Skeletal muscle cell (primary cell): ENCODE measurements around the gene LRRC71.

Source experiments
- DNase-seq: peaks from one replicate; pipeline ENCODE4 v3.0.0-alpha.2; 2010; ENCODE audit warnings: low read depth
- H3K4me3 ChIP-seq: 2 replicates; pipeline ENCODE4 v1.5.1; 2011; ENCODE audit warnings: low read depth, mild to moderate bottlenecking, control low read depth, low read length, moderate library complexity

Gene LRRC71

DNA sequence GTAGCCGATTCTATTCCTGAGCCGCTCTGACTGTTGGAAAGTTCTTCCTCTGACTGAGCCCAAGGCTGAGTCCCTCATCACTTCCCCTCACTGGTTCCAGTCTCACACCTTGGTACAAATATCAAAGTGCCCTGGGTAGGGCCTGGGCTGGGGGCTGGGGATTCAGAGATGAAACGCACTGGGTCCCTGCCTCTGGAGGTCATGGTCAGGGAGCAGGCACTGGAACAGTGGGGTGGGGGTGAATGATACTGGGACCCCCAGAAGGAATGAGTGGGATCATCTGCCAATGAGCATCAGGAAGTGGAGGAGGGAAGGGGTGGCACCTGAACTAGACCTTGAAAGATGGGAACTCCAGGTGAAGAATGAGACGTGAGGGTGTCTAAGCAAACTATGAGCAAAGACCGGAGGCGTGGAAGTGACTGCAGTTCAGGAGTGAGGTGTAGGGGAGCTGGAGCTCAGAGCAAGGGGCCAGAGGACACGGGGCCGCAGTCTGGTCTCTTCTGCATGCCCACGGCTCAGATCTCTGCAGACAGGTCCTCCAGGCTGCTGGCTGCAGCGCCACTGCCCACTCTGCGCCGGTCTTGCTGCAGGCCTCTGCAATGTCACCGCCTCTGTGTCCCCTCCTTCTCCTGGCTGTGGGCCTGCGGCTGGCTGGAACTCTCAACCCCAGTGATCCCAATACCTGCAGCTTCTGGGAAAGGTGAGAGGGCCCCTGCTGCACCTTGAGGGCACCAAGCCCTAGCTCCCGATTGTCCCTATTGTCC is 16.9 kb upstream of the LRRC71 start:
- no peak for DNase-seq
- H3K4me3 ChIP-seq: no peak overlapping the region

DNA sequence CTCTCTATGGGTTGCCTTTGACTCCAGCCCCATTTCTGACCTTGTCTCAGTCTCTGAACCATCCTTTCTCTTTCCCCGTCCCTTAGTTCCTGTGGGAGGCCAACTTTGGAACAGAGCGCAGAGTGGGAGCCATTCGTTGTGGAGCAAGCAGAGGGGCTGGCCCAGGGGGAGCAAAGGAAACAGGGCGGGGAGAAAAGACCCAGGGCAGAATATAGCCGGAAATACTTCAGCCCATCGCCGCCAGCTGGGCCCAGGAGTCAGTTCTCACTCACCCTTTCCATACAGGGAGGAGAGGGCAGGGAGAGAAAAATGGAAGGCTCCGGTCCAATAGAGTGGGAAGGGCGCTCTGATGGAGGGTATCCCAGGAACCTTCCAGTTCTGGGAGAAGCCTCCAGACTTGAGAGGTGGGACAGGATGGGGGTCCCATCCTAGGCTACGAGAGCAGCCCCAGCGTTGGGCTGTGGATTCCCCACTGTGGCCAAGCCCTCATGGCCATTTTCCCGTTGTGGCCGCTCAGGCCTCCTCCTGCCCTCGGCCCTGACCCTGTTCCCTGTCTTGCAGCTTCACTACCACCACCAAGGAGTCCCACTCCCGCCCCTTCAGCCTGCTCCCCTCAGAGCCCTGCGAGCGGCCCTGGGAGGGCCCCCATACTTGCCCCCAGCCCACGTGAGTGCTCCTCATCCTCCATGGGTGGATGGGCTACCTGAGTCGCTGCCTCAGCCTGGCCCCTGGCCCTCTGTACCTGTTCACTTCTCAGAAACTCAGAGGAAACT is 16.1 kb upstream of the LRRC71 start:
- DNase-seq: no peak
- no peak overlapping the region for H3K4me3 ChIP-seq

DNA sequence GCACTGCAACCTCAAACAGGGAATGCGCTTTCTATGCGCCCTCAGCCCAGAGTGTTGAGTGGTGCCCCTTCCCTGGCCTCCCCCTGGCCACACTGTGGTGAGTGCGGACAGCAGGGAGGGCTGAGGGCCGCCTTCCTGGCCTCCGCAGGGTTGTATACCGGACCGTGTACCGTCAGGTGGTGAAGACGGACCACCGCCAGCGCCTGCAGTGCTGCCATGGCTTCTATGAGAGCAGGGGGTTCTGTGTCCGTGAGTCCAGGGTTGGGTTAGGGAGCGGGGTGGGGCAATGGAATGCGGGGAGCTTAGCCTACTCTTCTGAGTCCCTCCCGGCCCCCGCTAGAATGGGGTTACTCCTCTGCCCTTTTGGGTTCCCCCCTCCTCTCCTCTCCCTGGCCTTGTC is 15.3 kb upstream of the LRRC71 start:
- no peak for DNase-seq
- no peak overlapping the region for H3K4me3 ChIP-seq

DNA sequence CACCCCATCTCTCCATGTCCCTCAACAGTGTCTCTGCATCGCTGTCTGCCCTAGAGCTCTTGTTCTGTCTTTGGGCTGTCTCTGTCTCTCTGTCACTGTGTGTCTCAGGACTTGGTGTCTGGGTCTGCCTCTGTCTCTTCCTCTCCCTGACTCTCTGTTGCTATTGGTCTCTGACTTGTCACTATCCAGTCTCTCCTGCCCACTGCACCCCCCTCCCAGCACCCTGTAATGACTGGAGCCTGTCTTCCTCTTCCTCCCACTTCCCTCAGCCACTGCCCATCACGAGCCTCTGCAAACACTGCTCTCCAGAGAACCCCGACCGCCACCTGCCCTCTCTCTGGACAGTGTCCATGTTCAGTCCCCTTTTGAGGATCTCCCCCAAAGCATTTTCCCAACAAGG is 14.8 kb upstream of the LRRC71 start:
- H3K4me3 ChIP-seq: no peak overlapping the region
- no peak for DNase-seq

DNA sequence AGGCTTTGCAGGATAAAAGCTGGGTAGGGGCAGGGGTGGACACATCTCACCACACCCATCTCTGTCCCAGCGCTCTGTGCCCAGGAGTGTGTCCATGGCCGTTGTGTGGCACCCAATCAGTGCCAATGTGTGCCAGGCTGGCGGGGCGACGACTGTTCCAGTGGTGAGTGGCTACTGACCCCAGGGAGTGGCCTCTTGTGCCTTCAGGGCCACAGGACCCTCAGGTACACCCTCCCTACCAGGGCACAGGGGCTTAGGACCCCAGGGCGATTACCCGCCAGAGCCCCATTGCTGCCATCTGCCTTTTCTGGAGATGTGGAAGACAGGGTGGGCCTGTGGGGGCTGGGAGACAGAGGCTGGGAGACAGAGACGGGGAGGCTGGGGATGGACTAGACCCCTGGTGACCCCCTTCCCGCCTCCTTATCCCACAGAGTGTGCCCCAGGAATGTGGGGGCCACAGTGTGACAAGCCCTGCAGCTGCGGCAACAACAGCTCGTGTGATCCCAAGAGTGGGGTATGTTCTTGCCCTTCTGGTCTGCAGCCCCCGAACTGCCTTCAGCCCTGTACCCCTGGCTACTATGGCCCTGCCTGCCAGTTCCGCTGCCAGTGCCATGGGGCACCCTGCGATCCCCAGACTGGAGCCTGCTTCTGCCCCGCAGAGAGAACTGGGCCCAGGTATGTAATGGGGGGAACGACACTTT is 14.1 kb upstream of the LRRC71 start:
- no peak for DNase-seq
- H3K4me3 ChIP-seq: no peak overlapping the region

DNA sequence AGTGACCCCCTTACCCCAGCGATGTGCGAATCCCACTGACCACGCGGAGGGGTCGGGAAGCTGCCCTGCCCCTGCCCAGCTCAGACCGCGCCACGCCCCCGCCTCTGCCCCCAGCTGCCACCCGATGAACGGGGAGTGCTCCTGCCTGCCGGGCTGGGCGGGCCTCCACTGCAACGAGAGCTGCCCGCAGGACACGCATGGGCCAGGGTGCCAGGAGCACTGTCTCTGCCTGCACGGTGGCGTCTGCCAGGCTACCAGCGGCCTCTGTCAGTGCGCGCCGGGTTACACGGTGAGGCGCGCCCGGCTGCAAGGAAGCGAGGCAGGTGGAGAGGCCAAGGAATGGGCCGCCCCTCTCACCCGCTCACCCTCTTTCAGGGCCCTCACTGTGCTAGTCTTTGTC is 11.9 kb upstream of the LRRC71 start:
- no peak overlapping the region for H3K4me3 ChIP-seq
- DNase-seq: no peak

DNA sequence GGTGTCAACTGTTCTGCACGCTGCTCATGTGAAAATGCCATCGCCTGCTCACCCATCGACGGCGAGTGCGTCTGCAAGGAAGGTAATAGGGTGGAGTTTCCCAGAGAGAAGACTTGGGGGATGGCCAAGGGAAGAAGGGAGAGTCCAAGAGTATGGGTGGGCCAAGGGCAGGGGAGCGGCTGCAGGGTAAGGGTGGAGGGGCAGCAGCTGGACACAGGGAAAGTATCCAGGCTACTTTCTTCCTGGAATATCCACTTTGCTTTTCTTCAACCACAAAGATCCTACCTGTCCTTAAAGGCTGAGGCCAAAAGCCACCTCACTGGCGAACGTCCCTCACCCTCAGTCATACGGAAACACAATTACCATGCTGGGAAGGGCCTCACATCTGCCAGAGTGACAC is 11.5 kb upstream of the LRRC71 start:
- DNase-seq: no peak
- H3K4me3 ChIP-seq: no peak overlapping the region

DNA sequence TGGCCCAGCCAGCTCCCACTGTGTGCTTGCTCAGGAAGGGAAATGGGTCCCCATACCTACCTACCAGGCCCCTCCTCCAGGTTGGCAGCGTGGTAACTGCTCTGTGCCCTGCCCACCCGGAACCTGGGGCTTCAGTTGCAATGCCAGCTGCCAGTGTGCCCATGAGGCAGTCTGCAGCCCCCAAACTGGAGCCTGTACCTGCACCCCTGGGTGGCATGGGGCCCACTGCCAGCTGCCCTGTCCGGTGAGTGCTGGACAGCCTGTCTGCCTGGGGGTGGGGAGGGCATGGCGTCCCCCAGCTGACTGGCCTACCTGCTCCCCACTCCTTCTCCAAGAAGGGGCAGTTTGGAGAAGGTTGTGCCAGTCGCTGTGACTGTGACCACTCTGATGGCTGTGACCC is 10.8 kb upstream of the LRRC71 start:
- DNase-seq: no peak
- no peak overlapping the region for H3K4me3 ChIP-seq

DNA sequence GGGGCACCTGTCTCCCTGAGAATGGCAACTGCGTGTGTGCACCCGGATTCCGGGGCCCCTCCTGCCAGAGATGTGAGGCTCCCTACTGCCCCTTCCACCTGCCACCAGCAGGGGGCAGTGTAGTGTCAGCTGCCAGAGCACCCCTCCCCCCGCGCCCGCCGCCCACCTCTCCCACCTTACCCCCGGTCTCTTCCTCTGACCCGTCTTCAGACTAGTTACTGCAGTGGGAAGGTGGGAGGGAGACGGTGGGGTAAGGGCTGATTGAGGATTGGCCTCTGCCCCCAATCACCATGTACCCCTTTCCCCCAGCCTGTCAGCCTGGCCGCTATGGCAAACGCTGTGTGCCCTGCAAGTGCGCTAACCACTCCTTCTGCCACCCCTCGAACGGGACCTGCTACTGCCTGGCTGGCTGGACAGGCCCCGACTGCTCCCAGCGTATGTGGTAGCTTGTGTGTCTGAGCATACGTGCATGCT is 10.1 kb upstream of the LRRC71 start:
- no peak overlapping the region for H3K4me3 ChIP-seq
- DNase-seq: no peak

DNA sequence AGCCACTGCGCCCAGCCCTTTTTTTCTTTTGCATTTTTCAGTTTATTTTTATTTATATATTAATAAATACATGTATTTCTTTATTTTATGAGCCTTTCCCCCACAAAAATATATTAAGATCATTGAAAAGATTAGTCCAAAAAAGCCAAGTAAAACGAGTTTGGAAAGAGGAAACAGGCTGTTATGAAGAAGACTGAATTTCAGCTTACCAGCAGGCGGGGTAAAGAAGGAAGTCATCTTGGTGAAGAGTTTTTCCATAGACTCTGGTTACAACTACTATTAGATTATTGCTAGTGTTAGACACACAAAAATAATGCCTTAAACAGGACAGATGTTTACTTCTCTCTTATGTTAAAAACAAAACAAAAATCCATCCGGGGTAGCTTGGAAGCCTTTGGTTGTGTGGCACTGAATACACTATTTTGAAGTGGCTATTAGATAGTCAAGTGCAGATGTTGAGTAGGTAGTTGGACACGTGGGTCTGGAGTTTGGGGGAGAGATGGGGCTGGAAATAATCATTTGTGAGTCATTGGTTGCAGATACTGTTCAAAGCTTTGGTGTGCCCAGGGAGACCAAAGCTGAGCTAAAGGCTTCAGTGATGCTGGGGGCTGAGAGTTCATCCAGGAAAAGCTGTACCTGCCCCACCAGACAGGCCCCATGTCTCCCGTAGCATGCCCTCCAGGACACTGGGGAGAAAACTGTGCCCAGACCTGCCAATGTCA is 8.7 kb upstream of the LRRC71 start:
- H3K4me3 ChIP-seq: no peak overlapping the region
- DNase-seq: no peak

DNA sequence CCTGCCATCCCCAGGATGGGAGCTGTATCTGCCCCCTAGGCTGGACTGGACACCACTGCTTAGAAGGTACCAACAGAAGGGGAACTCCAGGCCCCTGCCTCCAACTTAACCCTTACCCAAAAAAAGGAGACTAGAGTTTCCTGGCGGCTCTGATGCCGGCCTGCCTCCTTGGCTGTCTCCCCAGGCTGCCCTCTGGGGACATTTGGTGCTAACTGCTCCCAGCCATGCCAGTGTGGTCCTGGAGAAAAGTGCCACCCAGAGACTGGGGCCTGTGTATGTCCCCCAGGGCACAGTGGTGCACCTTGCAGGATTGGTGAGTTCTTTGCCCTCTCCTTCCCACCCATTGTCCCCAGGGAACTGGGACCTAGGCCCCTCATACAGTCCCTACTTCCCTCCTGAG is 8.1 kb upstream of the LRRC71 start:
- DNase-seq: no peak
- no peak overlapping the region for H3K4me3 ChIP-seq

DNA sequence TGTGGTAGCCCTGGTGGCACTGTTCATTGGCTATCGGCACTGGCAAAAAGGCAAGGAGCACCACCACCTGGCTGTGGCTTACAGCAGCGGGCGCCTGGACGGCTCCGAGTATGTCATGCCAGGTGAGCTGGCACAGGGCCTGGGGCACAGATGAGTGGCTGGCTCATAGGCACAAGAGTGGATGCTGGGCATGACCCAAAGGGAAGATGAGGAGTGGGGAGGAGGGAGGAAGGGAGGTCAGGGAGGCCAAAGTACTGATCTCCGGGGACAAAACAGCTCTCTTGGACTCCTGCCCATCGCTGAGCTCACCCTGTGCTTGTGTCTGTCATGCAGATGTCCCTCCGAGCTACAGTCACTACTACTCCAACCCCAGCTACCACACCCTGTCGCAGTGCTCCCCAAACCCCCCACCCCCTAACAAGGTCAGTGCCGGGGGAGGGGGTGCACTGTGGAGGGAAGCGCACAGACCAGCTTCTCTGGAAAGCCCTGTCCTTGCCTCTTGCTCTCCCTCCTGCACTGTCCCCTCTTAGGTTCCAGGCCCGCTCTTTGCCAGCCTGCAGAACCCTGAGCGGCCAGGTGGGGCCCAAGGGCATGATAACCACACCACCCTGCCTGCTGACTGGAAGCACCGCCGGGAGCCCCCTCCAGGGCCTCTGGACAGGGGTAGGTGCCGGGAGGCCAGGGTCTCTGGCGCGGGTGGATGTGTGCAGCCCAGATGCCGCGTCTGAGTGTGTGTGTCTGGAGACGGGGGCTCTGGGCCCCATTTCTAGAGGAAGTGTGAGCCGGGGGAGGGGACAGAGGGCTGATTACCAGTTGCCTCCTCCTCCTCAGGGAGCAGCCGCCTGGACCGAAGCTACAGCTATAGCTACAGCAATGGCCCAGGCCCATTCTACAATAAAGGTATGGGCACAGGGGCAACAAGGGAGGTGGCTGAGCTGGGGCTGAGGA is 7.3 kb upstream of the LRRC71 start:
- no peak for DNase-seq

DNA sequence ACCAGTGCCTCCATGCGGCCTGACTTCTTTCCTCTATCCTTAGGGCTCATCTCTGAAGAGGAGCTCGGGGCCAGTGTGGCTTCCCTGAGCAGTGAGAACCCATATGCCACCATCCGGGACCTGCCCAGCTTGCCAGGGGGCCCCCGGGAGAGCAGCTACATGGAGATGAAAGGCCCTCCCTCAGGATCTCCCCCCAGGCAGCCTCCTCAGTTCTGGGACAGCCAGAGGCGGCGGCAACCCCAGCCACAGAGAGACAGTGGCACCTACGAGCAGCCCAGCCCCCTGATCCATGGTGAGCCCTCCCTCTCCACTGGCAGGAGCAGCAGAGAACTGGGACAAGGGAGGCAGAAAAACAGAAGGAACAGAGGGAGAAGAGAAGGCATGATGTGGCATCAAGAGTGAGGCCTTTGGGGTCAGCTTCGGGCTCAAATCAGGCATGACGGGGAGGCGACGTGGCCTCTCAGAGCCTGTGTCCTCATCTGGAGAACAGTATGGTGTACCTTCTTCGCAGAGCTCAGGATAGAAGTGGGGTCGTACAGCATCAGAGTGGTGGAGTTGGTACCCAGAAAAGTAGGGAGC is 6.5 kb upstream of the LRRC71 start:
- DNase-seq: no peak
- H3K4me3 ChIP-seq: no peak overlapping the region

More for the DNA sequence above, 7.3 kb upstream of the LRRC71 start:
- no peak overlapping the region for H3K4me3 ChIP-seq

DNA sequence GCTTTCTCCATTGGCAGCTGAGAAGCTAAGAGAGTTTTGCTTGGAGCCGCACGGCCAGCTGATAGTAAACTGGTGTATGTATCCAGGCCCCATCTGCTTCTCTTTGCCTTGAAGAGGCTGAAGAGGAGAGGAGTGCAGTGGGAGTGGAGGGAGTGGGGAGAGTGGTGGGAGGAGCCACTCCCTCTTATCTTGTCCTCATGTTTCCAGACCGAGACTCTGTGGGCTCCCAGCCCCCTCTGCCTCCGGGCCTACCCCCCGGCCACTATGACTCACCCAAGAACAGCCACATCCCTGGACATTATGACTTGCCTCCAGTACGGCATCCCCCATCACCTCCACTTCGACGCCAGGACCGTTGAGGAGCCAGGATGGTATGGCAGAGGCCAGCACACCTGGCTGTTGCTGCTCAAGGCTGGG is 6.0 kb upstream of the LRRC71 start:
- H3K4me3 ChIP-seq: no peak overlapping the region
- no peak for DNase-seq

DNA sequence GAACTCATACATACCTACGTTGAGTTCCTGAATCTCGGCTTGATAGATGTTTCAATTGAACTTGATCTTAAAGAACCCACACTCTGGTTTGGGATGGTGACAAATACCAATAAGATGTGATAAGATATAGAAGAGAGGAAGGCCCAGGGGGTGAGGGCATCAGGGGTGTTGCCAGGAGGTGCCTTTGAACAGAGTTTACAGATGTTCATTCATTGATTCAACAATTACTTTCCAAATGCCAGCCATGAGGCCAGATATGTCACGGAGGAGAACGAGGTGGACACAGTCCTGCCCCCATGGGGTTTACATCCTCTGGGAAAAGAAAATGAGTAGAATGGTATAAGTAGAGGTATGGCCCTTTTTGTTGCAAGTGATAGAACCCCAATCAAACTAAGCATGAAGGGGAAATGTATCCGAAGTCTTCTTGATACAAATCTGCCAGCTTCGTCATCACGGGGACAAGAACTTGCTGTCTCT is 659 bp downstream of the LRRC71 start:
- no peak overlapping the region for H3K4me3 ChIP-seq
- DNase-seq: no peak

DNA sequence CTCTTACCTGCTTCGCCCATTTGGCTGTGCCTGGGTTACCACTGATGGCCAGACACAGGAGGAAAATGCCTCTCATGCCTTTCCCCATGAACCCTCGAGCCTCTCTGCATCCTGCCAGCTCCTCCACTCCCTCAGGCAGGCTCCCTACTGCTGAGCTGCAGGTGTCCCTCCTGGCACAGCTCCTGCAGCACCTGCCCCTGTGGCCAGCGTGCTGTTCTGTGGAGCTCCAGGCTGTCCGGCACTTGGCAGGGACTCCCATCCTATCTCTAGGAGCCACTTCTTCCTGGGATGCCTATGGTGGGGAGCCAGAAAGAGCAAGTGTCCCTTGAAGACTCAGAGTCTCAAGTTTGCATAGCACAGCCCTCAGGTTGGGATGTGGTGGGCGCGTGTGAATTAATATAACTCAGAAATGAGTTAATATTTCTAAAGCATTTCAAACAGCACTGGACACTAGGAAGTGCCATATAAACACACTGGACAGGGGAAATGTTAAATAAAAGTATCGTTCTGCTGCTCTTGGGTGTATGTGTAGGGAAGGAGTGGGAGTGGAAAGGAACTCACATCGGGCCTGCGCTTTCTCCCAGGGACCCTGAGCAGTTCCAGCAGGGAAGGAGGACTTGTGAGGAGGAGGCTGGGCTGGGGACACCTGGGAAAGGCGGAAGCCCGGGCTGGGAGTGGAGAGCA is 2.7 kb downstream of the LRRC71 start:
- DNase-seq: no peak
- peak overlapping the region; percentile 20 for H3K4me3 ChIP-seq

DNA sequence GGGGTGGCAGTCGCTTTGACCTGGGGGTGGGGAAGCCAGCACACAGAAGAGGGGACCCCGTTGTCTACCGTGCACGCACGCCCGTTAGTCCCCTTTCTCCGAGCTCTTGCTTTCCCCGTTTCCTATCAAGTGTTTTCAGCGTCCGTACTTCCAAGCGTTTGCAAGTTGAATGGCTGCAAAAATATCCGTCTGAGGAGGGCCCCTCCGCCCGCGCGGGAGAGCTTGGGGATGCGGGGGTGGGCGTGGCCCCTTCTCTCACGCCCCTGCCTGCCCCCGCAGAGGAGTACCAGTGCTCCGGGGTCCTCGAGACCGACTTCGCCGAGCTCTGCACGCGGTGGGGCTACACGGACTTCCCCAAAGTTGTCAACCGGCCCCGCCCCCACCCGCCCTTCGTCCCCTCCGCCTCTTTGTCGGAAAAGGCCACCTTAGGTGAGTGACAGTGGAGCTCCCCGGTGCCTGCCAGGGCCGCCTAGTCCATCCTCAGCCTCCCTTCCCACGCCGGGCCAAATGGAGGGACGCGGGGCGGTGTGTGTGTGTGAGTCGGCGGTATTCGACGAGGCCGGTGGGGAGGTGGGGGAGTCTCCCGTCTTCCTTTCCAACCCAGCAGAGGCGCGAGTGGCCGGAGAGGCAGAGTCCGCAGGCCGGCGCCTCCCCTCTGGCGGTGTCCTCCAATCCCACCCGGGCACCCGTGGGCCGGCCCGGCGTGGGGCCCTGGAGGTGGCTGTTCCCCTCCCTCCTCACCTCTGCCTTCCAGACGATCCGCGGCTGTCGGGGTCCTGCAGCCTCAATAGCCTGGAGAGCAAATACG is 3.4 kb downstream of the LRRC71 start:
- DNase-seq: no peak
- peak overlapping the region; percentile 20 for H3K4me3 ChIP-seq
